ENCODE data around the gene KIAA0232. TPM values are rescaled to one million over a fixed set of nuclear protein-coding genes. Genes with fewer than 3 reads are reported as not detected.
"Not testable (repeated sequence)": the region's sequence is repeated elsewhere in the genome, so short reads cannot be mapped to it uniquely, and the experiment has no call there.

KIAA0232 gene
- total RNA-seq, 2 experiments from 2014 or later = 13.5 to 14.4 TPM

GRCh38 chr4:6783111-6783981 is 819 bp downstream of the KIAA0232 start:
- Mint-ChIP-seq H3K9me3 (no peaks in the 10 kb centered on the region), H3K4me3 (peak overlapping the region; percentile 81), H3K4me1 (ENCODE audit: low read depth) (peaks cover 51% of the 10 kb centered on the region), H3K27ac (peak overlapping the region; percentile 78), H3K27me3 (ENCODE audit: low read depth) (no peaks in the 10 kb centered on the region), H3K36me3 (ENCODE audit: low read depth) (peaks cover 1% of the 10 kb centered on the region)
- intact Hi-C loops (cut with micrococcal nuclease) = loop anchor here (1.0 to 2.0 kb wide), 9 partner anchors 67 to 515 kb away; partner anchors contain the start of genes BLOC1S4, GRPEL1, MAN2B2 and MRFAP1L1
- peak; percentile 91 for DNase-seq
- CTCF ChIA-PET = interaction anchor here (0.6 to 2.8 kb wide), 2 partner anchors 73 to 90 kb away, joined by 3 to 22 read pairs; no protein-coding TSS in a partner anchor

- no peak overlapping the region for H3K27ac Mint-ChIP-seq
- H3K4me1 Mint-ChIP-seq (ENCODE audit: low read depth) = peaks cover 55% of the 10 kb centered on the region
- no peak overlapping the region for H3K4me3 Mint-ChIP-seq
- intact Hi-C loops (cut with micrococcal nuclease) = no loop called here
- peaks cover 3% of the 10 kb centered on the region for H3K36me3 Mint-ChIP-seq (ENCODE audit: low read depth)
- H3K9me3 Mint-ChIP-seq = no peaks in the 10 kb centered on the region
- CTCF ChIA-PET = interaction anchor here (0.6 to 2.8 kb wide), 4 partner anchors 78 to 131 kb away, joined by 3 to 22 read pairs (median 3); no protein-coding TSS in a partner anchor
- H3K27me3 Mint-ChIP-seq (ENCODE audit: low read depth) = no peaks in the 10 kb centered on the region
- DNase-seq = no peak
These were observed 3.0 kb downstream of the KIAA0232 start for GRCh38 chr4:6785572-6785925.

- peaks cover 64% of the 10 kb centered on the region for H3K4me1 Mint-ChIP-seq (ENCODE audit: low read depth)
- H3K9me3 Mint-ChIP-seq = peaks cover 6% of the 10 kb centered on the region
- no peak overlapping the region for H3K4me3 Mint-ChIP-seq
- intact Hi-C loops (cut with micrococcal nuclease) = no loop called here
- H3K27me3 Mint-ChIP-seq (ENCODE audit: low read depth) = no peaks in the 10 kb centered on the region
- no peak for DNase-seq
- peaks cover 16% of the 10 kb centered on the region for H3K36me3 Mint-ChIP-seq (ENCODE audit: low read depth)
- peak overlapping the region; percentile 13 for H3K27ac Mint-ChIP-seq
- CTCF ChIA-PET = no interaction called here
These were observed 5.6 kb downstream of the KIAA0232 start for GRCh38 chr4:6788123-6788522.

DNA sequence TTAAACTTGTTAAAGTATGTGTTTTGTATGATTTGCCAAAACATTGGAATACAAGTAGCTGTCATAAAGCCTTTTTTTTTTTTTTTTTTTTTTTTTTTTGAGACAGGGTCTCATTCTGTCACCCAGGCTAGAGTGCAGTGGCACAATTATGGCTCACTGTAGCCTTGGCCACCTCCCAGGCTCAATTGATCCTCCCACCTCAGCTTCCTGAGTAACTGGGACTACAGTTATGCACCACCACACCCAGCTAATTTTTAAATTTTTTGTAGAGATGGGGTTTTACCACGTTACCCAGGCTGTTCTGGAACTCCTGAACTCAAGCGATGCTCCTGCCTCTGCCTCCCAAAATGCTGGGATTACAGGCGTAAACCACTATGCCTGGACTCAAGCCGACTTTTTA is 8.7 kb downstream of the KIAA0232 start:
- H3K27me3 Mint-ChIP-seq (ENCODE audit: low read depth); H3K4me3 Mint-ChIP-seq; H3K27ac Mint-ChIP-seq; DNase-seq; intact Hi-C loops (cut with micrococcal nuclease); H3K9me3 Mint-ChIP-seq: not testable (repeated sequence)
- Mint-ChIP-seq H3K4me1 (ENCODE audit: low read depth) (peaks cover 57% of the 10 kb centered on the region), H3K36me3 (ENCODE audit: low read depth) (peaks cover 20% of the 10 kb centered on the region)
- CTCF ChIA-PET = interaction anchor here (0.6 kb wide), 1 partner anchor 70 kb away, joined by 3 read pairs; no protein-coding TSS in a partner anchor

DNA sequence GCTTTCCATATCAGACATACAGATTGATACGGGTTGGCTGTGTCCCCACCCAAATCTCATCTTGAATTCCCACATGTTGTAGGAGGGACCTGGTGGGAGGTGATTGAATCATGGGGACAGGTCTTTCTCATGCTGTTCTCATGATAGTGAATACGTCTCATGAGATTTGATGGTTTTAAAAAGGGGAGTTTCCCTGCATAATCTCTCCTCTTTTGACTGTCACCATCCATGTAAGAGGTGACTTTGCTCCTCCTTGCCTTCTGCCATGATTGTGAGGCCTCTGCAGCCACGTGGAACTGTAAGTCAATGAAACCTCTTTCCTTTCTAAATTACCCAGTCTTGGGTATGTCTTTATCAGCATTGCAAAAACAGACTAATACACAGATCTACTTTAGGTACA is 9.3 kb downstream of the KIAA0232 start:
- intact Hi-C loops (cut with micrococcal nuclease); H3K27me3 Mint-ChIP-seq (ENCODE audit: low read depth); H3K27ac Mint-ChIP-seq; H3K9me3 Mint-ChIP-seq; CTCF ChIA-PET; DNase-seq; H3K4me3 Mint-ChIP-seq: not testable (repeated sequence)
- H3K4me1 Mint-ChIP-seq (ENCODE audit: low read depth) = peaks cover 57% of the 10 kb centered on the region
- H3K36me3 Mint-ChIP-seq (ENCODE audit: low read depth) = peaks cover 23% of the 10 kb centered on the region

DNA sequence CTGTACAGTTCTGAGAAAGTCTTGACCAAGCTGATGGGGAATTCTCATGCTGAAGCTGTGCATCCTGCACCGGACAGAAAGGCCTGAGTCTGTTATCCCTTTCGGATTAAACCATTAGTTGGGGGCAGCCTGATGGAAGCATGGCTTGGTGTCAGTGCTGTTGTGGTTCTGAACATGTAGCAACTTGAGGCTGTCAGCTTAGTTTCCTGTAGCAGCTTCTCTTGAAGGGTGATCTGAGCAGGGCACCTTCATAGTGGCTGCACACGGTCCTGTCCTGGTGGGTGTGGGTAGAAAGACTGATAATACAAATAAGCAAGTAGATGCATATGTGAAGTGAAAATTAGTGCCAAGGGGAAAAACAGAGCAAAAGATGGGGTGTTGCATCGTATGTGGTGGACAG is 11.7 kb downstream of the KIAA0232 start:
- H3K27ac Mint-ChIP-seq = no peak overlapping the region
- H3K36me3 Mint-ChIP-seq (ENCODE audit: low read depth) = peaks cover 26% of the 10 kb centered on the region
- DNase-seq = no peak
- intact Hi-C loops (cut with micrococcal nuclease) = no loop called here
- H3K9me3 Mint-ChIP-seq = peaks cover 6% of the 10 kb centered on the region
- CTCF ChIA-PET = interaction anchor here (1.0 kb wide), 1 partner anchor 73 kb away, joined by 4 read pairs; no protein-coding TSS in a partner anchor
- peaks cover 46% of the 10 kb centered on the region for H3K4me1 Mint-ChIP-seq (ENCODE audit: low read depth)
- no peak overlapping the region for H3K4me3 Mint-ChIP-seq
- no peaks in the 10 kb centered on the region for H3K27me3 Mint-ChIP-seq (ENCODE audit: low read depth)

DNA sequence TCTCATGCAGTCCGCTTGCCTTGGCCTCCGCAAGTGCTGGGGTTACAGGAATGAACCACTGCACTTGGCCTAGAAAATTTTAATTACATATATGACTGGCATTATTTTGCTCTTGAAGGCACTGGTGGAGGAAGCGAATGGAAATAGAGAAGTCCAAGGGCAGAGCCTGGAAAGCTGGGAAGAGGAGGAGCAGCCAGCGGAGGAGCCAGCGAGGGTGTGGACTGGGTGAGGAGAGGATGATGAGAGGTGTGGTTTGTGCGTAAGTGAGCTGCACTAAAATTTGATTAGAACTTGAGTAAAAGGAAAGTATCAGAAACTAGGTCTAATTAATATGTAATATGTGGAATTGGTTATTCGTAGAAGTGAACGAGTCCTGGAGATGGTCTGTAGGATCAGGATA is 13.3 kb downstream of the KIAA0232 start:
- DNase-seq = no peak
- CTCF ChIA-PET = interaction anchor here (1.3 kb wide), 1 partner anchor 14 kb away, joined by 3 read pairs; no protein-coding TSS in a partner anchor
- Mint-ChIP-seq H3K9me3 (peaks cover 6% of the 10 kb centered on the region), H3K4me3 (no peak overlapping the region), H3K27ac (no peak overlapping the region), H3K36me3 (ENCODE audit: low read depth) (peaks cover 24% of the 10 kb centered on the region), H3K4me1 (ENCODE audit: low read depth) (peaks cover 46% of the 10 kb centered on the region), H3K27me3 (ENCODE audit: low read depth) (no peaks in the 10 kb centered on the region)
- intact Hi-C loops (cut with micrococcal nuclease) = no loop called here

- Mint-ChIP-seq H3K4me1 (ENCODE audit: low read depth) (peaks cover 43% of the 10 kb centered on the region), H3K36me3 (ENCODE audit: low read depth) (peaks cover 15% of the 10 kb centered on the region)
- DNase-seq; intact Hi-C loops (cut with micrococcal nuclease); H3K27me3 Mint-ChIP-seq (ENCODE audit: low read depth); H3K4me3 Mint-ChIP-seq; H3K9me3 Mint-ChIP-seq; H3K27ac Mint-ChIP-seq: not testable (repeated sequence)
- CTCF ChIA-PET = interaction anchor here (0.8 kb wide), 1 partner anchor 15 kb away, joined by 3 read pairs; no protein-coding TSS in a partner anchor
These were observed 14.8 kb downstream of the KIAA0232 start for GRCh38 chr4:6797368-6797767.

GRCh38 chr4:6799091-6799490 is 16.6 kb downstream of the KIAA0232 start:
- H3K9me3 Mint-ChIP-seq = no peaks in the 10 kb centered on the region
- H3K4me1 Mint-ChIP-seq (ENCODE audit: low read depth) = peaks cover 41% of the 10 kb centered on the region
- no peaks in the 10 kb centered on the region for H3K27me3 Mint-ChIP-seq (ENCODE audit: low read depth)

DNA sequence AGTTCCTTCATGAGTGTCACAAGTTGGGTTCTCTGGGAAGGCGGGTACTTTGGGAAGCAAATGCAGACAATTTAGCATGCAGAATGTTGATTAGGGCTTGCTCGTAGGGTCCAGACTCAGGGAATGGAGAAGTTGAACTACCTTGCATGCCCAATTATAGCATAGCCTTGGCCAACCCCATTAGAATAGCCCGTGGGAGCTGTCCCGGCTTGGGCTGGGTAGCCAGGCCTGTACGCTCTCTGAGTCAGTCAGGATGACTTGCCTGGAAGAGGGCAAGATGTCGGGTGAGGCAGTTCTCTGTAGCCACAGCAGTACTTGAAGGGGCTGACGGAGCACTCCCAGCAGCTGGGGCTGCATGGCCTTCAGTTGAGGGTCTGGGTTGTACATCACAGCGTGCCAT is 19.5 kb downstream of the KIAA0232 start:
- no peak overlapping the region for H3K4me3 Mint-ChIP-seq
- CTCF ChIA-PET = interaction anchor here (1.0 kb wide), 1 partner anchor 9 kb away, joined by 4 read pairs; no protein-coding TSS in a partner anchor
- DNase-seq = no peak
- H3K36me3 Mint-ChIP-seq (ENCODE audit: low read depth) = peaks cover 6% of the 10 kb centered on the region
- H3K9me3 Mint-ChIP-seq = no peaks in the 10 kb centered on the region
- intact Hi-C loops (cut with micrococcal nuclease) = no loop called here
- H3K27ac Mint-ChIP-seq = no peak overlapping the region
- H3K4me1 Mint-ChIP-seq (ENCODE audit: low read depth) = peaks cover 42% of the 10 kb centered on the region
- H3K27me3 Mint-ChIP-seq (ENCODE audit: low read depth) = no peaks in the 10 kb centered on the region

More at GRCh38 chr4:6799091-6799490, 16.6 kb downstream of the KIAA0232 start:
- DNase-seq = no peak
- intact Hi-C loops (cut with micrococcal nuclease) = no loop called here
- Mint-ChIP-seq H3K36me3 (ENCODE audit: low read depth) (peaks cover 15% of the 10 kb centered on the region), H3K27ac (no peak overlapping the region), H3K4me3 (no peak overlapping the region)
- CTCF ChIA-PET = no interaction called here

DNA sequence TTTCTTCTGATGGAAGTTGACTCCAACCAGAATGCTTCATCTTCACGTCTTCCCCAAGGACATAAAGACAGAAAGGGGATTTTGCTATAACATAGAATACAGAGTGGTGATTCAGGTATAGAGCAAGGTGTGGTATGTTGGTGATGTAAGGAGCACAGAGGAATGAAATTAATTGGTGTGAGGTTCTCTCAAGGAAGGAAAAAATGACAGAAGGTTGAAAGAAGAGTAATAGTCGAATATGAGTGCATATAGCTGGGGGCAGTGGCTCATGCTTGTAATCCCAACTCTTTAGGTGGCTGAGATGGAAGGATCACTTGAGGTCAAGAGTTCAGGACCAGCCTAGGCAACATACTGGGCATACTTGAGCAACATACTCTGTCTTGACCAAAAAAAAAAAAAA is 20.1 kb downstream of the KIAA0232 start:
- CTCF ChIA-PET = no interaction called here
- Mint-ChIP-seq H3K27ac (no peak overlapping the region), H3K27me3 (ENCODE audit: low read depth) (no peaks in the 10 kb centered on the region)

DNA sequence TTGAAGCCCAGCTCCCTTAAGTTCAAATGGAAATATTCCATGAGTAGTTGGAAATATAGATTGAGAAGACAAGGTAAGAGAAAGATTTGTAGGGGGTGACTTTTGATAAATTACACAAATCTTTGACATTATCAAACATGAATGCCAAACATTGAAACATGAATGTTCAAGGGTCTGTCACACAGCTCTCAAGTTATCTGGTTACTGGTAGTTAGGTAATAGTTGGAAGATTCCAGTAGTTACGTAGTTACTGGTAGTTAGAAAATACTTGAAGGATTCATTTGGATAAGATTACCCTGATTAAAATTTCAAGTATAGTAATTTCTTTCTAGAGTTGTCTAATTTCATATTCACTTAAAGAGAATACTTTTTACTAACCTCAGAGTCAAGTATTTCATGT is 20.7 kb downstream of the KIAA0232 start:
- Mint-ChIP-seq H3K9me3 (no peaks in the 10 kb centered on the region), H3K4me1 (ENCODE audit: low read depth) (peaks cover 42% of the 10 kb centered on the region), H3K4me3 (no peak overlapping the region), H3K27me3 (ENCODE audit: low read depth) (no peaks in the 10 kb centered on the region), H3K27ac (no peak overlapping the region), H3K36me3 (ENCODE audit: low read depth) (peaks cover 6% of the 10 kb centered on the region)
- no peak for DNase-seq
- CTCF ChIA-PET = no interaction called here
- intact Hi-C loops (cut with micrococcal nuclease) = no loop called here

More for the DNA sequence above, 20.1 kb downstream of the KIAA0232 start:
- Mint-ChIP-seq H3K36me3 (ENCODE audit: low read depth) (peaks cover 6% of the 10 kb centered on the region), H3K9me3 (no peaks in the 10 kb centered on the region), H3K4me1 (ENCODE audit: low read depth) (peaks cover 42% of the 10 kb centered on the region), H3K4me3 (no peak overlapping the region)
- no peak for DNase-seq
- intact Hi-C loops (cut with micrococcal nuclease) = no loop called here
